GM12878 (cell line): Measurements from ENCODE around the gene PDCD11.

Experiments used
- CHD4 ChIP-seq: fragments of 200-600 bp; sonication (generic); IDR thresholded peaks from 2 replicates; pipeline ENCODE4 v1.6.1; 2016; ENCODE audit warnings: mild to moderate bottlenecking
- CTCF ChIP-seq, 3 experiments: IDR thresholded peaks in 2 of 3; conservative IDR thresholded peaks in 1 of 3; 2 replicates each; pipeline ENCODE4 v1.5.1; 2011; ENCODE audit warnings: low read depth in 3 of 3, low read length in 3 of 3, mild to moderate bottlenecking in 3 of 3, control low read depth in 2 of 3, moderate library complexity in 2 of 3, inconsistent platforms in 1 of 3, mixed read lengths in 1 of 3; ENCODE audit not compliant: control insufficient read depth in 2 of 3, insufficient read depth in 1 of 3; ENCODE audit errors: extremely low read depth in 1 of 3
- EZH2 ChIP-seq: IDR thresholded peaks from 2 replicates; pipeline ENCODE4 v1.6.1; 2012; ENCODE audit warnings: low read depth, mild to moderate bottlenecking, control low read depth, inconsistent platforms, low read length, borderline replicate concordance; ENCODE audit not compliant: control insufficient read depth
- MAX ChIP-seq: IDR thresholded peaks from 2 replicates; pipeline ENCODE4 v1.6.1; 2012; ENCODE audit warnings: low read depth, low read length, improper control_type of control experiment
- MXI1 ChIP-seq: fragments of 150-350 bp; IDR thresholded peaks from 2 replicates; pipeline ENCODE4 v1.6.1; 2011; ENCODE audit warnings: low read depth, mild to moderate bottlenecking, inconsistent platforms, low read length, improper control_type of control experiment
- POLR2A ChIP-seq: IDR thresholded peaks from 2 replicates; pipeline ENCODE4 v1.6.1; 2011; ENCODE audit warnings: low read depth, mild to moderate bottlenecking, low read length
- POLR2AphosphoS5 ChIP-seq: IDR thresholded peaks from 2 replicates; pipeline ENCODE4 v1.6.1; 2011; ENCODE audit warnings: mild to moderate bottlenecking, low read length, inconsistent platforms
- REST ChIP-seq: IDR thresholded peaks from 2 replicates; pipeline ENCODE4 v1.6.1; 2012; ENCODE audit warnings: mild to moderate bottlenecking, low read depth, low read length
- SIN3A ChIP-seq: IDR thresholded peaks from 2 replicates; pipeline ENCODE4 v1.6.1; 2012; ENCODE audit warnings: low read depth, low read length, improper control_type of control experiment
- TAF1 ChIP-seq: IDR thresholded peaks from 2 replicates; pipeline ENCODE4 v1.6.1; 2011; ENCODE audit warnings: mild to moderate bottlenecking, low read depth, low read length, borderline replicate concordance

GRCh38 chr10:103476046-103476768 is 79.8 kb downstream of the PDCD11 start:
- TF ChIP-seq CTCF (IDR thresholded peaks at IDR 0.05 in 2 of 3, conservative IDR thresholded peaks at IDR 0.05 in 1 of 3; ENCODE audit: control insufficient read depth in 2 of 3, extremely low read depth in 1 of 3, insufficient read depth in 1 of 3, low read depth in 3 of 3, low read length in 3 of 3), result peak; percentile 55 to 80 (median 67)
- TF ChIP-seq CHD4, result no peak
- TF ChIP-seq TAF1, result no peak
- no peak; the same call in 1 of the 2 replicates for TF ChIP-seq MAX
- TF ChIP-seq MXI1, result no peak
- no peak for TF ChIP-seq POLR2A
- TF ChIP-seq REST, result no peak
- no peak for TF ChIP-seq SIN3A
- TF ChIP-seq POLR2AphosphoS5, result no peak
- TF ChIP-seq EZH2, result no peak
